Measurements from ENCODE around the gene NADSYN1. TPM values are rescaled to one million over a fixed set of nuclear protein-coding genes. Genes with fewer than 3 reads are reported as not detected.

Gene NADSYN1
- total RNA-seq, 3 donors from 2014 or later (not counting 1 experiment from before 2014, with no cell fraction given): 134 to 156 (median 150) TPM

DNA sequence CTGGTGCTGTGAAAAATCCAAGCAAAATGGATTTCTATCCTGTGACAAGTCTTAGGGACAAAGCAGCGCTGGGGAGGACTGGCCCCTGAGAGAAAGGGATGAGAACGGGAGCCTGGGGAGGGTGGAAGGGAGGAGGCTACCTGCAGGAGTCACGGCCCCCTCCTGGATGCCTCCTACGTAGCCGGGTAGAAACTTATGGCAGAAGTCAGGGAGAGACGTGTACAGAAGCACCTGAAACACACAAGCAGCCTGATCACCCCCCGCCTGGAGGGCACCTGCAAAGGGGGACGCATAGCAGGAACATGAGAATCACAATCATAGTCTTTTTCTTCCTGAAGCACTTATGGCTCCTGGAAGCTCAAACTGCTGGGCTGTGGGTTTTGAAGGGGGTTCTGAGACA, 10.9 kb upstream of the NADSYN1 start:
- H3K36me3 ChIP-seq (ENCODE audit: control insufficient read depth, insufficient read depth, low read length): peaks cover 14% of the 10 kb centered on the region
- no peak overlapping the region for H3K27ac ChIP-seq (ENCODE audit: low read length)
- no peaks in the 10 kb centered on the region for H3K4me1 Mint-ChIP-seq
- intact Hi-C loops (cut with micrococcal nuclease): loop anchor here (10.0 kb wide), 1 partner anchor 343 kb away; no protein-coding TSS in a partner anchor
- DNase-seq (no peak), ATAC-seq (no peak)
- no peaks in the 10 kb centered on the region for H3K27me3 ChIP-seq (ENCODE audit: control insufficient read depth, insufficient read depth, low read length)
- WGBS (ENCODE audit: insufficient coverage): 97% methylated on average over 8 of the region's 8 CpGs
- no peaks in the 10 kb centered on the region for H3K4me1 ChIP-seq (ENCODE audit: control insufficient read depth, insufficient read depth, low read length)
- H3K36me3 Mint-ChIP-seq: peaks cover 9% of the 10 kb centered on the region
- H3K9me3 Mint-ChIP-seq: peaks cover 0 to 4% of the 10 kb centered on the region in 2 donors
- TF ChIP-seq, protein P1, sequence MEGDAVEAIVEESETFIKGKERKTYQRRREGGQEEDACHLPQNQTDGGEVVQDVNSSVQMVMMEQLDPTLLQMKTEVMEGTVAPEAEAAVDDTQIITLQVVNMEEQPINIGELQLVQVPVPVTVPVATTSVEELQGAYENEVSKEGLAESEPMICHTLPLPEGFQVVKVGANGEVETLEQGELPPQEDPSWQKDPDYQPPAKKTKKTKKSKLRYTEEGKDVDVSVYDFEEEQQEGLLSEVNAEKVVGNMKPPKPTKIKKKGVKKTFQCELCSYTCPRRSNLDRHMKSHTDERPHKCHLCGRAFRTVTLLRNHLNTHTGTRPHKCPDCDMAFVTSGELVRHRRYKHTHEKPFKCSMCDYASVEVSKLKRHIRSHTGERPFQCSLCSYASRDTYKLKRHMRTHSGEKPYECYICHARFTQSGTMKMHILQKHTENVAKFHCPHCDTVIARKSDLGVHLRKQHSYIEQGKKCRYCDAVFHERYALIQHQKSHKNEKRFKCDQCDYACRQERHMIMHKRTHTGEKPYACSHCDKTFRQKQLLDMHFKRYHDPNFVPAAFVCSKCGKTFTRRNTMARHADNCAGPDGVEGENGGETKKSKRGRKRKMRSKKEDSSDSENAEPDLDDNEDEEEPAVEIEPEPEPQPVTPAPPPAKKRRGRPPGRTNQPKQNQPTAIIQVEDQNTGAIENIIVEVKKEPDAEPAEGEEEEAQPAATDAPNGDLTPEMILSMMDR (IDR thresholded peaks at IDR 0.05): no peak
- no peak overlapping the region for H3K4me3 ChIP-seq (ENCODE audit: low read length)
- no peak overlapping the region for H3K4me3 Mint-ChIP-seq
- no peaks in the 10 kb centered on the region for H3K27me3 Mint-ChIP-seq (ENCODE audit: low read depth in 2 of 2)
- no peaks in the 10 kb centered on the region for H3K9me3 ChIP-seq (ENCODE audit: control insufficient read depth, insufficient read depth, low read length)
- H3K27ac Mint-ChIP-seq: no peak overlapping the region

GRCh38 chr11:71442880-71443279, 10.1 kb upstream of the NADSYN1 start:
- DNase-seq: no peak
- intact Hi-C loops (cut with micrococcal nuclease): loop anchor here (10.0 kb wide), 1 partner anchor 342 kb away; no protein-coding TSS in a partner anchor

GRCh38 chr11:71443736-71444445, 9.1 kb upstream of the NADSYN1 start:
- Histone ChIP-seq H3K4me1 (ENCODE audit: control insufficient read depth, insufficient read depth, low read length) (peaks cover 11% of the 10 kb centered on the region), H3K27me3 (ENCODE audit: control insufficient read depth, insufficient read depth, low read length) (no peaks in the 10 kb centered on the region), H3K36me3 (ENCODE audit: control insufficient read depth, insufficient read depth, low read length) (peaks cover 11% of the 10 kb centered on the region), H3K9me3 (ENCODE audit: control insufficient read depth, insufficient read depth, low read length) (no peaks in the 10 kb centered on the region), H3K27ac (ENCODE audit: low read length) (no peak overlapping the region), H3K4me3 (ENCODE audit: low read length) (no peak overlapping the region)
- H3K27ac Mint-ChIP-seq: no peak overlapping the region
- intact Hi-C loops (cut with micrococcal nuclease): loop anchor here (10.0 kb wide), 1 partner anchor 341 kb away; no protein-coding TSS in a partner anchor
- peaks cover 5 to 16% of the 10 kb centered on the region in 2 donors for H3K4me1 Mint-ChIP-seq
- H3K4me3 Mint-ChIP-seq: no peak overlapping the region
- ATAC-seq (no peak), DNase-seq (no peak)
- TF ChIP-seq, protein P1 (IDR thresholded peaks at IDR 0.05): no peak
- no peaks in the 10 kb centered on the region for H3K27me3 Mint-ChIP-seq (ENCODE audit: low read depth in 2 of 2)
- peaks cover 0 to 4% of the 10 kb centered on the region in 2 donors for H3K9me3 Mint-ChIP-seq
- H3K36me3 Mint-ChIP-seq: peaks cover 9% of the 10 kb centered on the region
- 92% methylated on average over 20 of the region's 20 CpGs for WGBS (ENCODE audit: insufficient coverage)

More at GRCh38 chr11:71442880-71443279, 10.1 kb upstream of the NADSYN1 start:
- no peak overlapping the region for H3K27ac ChIP-seq (ENCODE audit: low read length)
- no peak for ATAC-seq
- no peaks in the 10 kb centered on the region for H3K27me3 ChIP-seq (ENCODE audit: control insufficient read depth, insufficient read depth, low read length)
- Mint-ChIP-seq H3K27ac (no peak overlapping the region), H3K36me3 (peaks cover 9% of the 10 kb centered on the region), H3K4me3 (no peak overlapping the region), H3K9me3 (peaks cover 0 to 4% of the 10 kb centered on the region in 2 donors), H3K27me3 (ENCODE audit: low read depth in 2 of 2) (no peaks in the 10 kb centered on the region), H3K4me1 (peaks cover 0 to 7% of the 10 kb centered on the region in 2 donors)
- no peak overlapping the region for H3K4me3 ChIP-seq (ENCODE audit: low read length)
- H3K36me3 ChIP-seq (ENCODE audit: control insufficient read depth, insufficient read depth, low read length): peaks cover 14% of the 10 kb centered on the region
- H3K4me1 ChIP-seq (ENCODE audit: control insufficient read depth, insufficient read depth, low read length): peaks cover 7% of the 10 kb centered on the region
- WGBS (ENCODE audit: insufficient coverage): 94% methylated on average over 5 of the region's 5 CpGs
- TF ChIP-seq, protein P1 (IDR thresholded peaks at IDR 0.05): no peak
- no peaks in the 10 kb centered on the region for H3K9me3 ChIP-seq (ENCODE audit: control insufficient read depth, insufficient read depth, low read length)

Data from natural killer cell (primary cell).